ENCODE results near the gene CAMK1G. TPM values are rescaled to one million over a fixed set of nuclear protein-coding genes. Genes with fewer than 3 reads are reported as not detected.

The CAMK1G gene
- total RNA-seq, 1 experiment from 2014 or later: 0.45 TPM

DNA sequence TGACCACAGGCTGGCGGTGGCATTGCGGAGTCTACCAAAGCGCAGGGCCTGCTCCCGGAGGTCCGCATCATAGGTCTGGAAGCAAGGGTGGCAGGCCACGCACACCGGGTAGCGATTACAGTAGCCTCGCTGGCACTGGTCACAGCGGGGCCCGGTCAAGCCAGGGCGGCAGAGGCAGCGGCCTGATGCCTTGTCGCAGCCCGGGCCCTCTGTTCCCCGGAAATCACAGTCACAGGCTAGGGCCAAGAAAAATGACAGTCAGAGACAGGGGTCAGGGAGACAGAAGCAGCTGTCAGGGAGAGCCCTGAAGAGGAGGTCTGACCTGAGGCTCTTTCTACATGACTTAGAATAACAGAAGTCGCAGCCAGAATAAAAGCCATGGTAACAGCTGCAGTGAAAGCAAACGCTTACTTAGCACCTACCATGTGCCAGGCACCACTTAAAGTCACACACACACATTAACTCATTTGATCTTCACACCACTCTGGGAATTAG, 42.3 kb downstream of the CAMK1G start:
- no peaks in the 10 kb centered on the region for H3K36me3 ChIP-seq (replicated peaks; ENCODE audit: control insufficient read depth, insufficient read depth, low read length)
- no peak for DNase-seq
- no peak overlapping the region for H3K4me3 ChIP-seq (ENCODE audit: insufficient read depth, low read depth, low read length)
- H3K27me3 ChIP-seq (ENCODE audit: control insufficient read depth, insufficient read depth, low read length): no peaks in the 10 kb centered on the region; the same call in 1 of the 2 replicates

DNA sequence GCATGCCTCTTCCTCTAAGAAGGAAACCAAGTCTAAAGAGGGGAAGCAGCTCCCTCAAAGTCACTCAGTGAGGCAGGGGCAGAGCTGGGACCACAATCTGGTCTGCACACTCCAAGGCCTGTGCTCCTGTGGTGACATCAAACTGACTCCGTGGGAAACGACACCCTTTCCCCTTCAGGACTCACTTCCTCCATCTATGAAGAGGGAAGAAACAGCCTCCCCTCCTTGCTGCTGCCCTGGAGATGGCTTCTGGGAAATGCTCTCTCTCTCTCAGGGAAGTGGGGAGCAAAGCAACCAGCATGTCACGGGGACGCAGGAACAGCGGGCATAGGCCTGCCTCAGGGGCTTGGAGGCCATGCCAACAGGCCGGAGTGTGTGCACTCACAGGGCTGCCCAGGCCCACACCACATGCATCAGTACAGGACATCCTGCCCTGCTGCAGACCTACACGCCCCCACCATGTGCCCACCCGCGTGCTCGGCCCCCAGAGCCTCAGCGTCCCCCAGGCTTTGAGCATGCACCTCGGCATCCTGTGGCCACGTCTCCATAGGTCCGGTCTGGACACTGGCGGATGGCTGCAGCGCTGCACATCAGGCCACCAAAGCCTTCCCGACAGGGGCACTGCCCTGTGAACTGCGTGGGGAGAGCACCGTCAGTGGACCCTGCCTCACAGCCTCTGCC, 43.0 kb downstream of the CAMK1G start:
- Histone ChIP-seq H3K4me3 (ENCODE audit: insufficient read depth, low read depth, low read length) (no peak overlapping the region), H3K36me3 (replicated peaks; ENCODE audit: control insufficient read depth, insufficient read depth, low read length) (no peaks in the 10 kb centered on the region), H3K27me3 (ENCODE audit: control insufficient read depth, insufficient read depth, low read length) (no peaks in the 10 kb centered on the region; the same call in 1 of the 2 replicates)
- no peak for DNase-seq

DNA sequence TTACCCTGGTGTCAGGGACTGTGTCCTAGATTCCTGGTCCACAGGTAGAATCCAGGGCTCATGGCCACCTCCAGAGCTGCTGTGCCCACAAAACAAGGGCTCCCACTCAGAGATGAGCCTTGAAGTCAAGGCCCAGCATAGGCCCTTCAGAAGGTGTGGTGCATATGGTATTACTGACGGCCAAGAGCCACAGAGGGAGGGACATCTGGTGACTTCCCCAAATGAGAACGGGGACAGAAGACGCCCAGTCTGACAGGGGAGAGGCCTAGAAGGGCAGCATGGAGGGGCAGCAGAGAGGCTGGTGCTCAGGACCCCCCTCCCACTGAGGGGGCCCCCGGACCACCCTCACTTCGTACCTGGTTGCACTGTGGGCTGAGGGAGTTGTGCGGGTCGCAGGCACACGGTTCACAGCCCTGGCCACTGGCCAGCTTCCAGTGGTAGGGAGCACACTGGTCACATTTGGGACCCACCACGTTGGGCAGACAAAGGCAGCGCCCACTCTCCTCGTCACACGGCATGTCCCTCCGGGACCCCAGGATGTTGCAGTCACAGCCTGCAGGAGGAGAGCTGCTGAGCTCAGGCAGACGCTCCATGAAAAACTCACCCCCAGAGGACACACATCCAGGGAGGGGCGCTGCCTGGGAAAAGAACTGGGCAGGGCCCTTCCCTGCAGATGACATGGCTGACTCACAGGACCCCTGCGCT, 43.7 kb downstream of the CAMK1G start:
- no peak for DNase-seq
- Histone ChIP-seq H3K4me3 (ENCODE audit: insufficient read depth, low read depth, low read length) (no peak overlapping the region), H3K27me3 (ENCODE audit: control insufficient read depth, insufficient read depth, low read length) (no peaks in the 10 kb centered on the region; the same call in 1 of the 2 replicates), H3K36me3 (replicated peaks; ENCODE audit: control insufficient read depth, insufficient read depth, low read length) (no peaks in the 10 kb centered on the region)

GRCh38 chr1:209627732-209628196, 44.2 kb downstream of the CAMK1G start:
- no peaks in the 10 kb centered on the region for H3K36me3 ChIP-seq (replicated peaks; ENCODE audit: control insufficient read depth, insufficient read depth, low read length)
- no peak overlapping the region for H3K4me3 ChIP-seq (ENCODE audit: insufficient read depth, low read depth, low read length)
- H3K27me3 ChIP-seq (ENCODE audit: control insufficient read depth, insufficient read depth, low read length): no peaks in the 10 kb centered on the region; the same call in 1 of the 2 replicates
- peak; percentile 95 for DNase-seq

DNA sequence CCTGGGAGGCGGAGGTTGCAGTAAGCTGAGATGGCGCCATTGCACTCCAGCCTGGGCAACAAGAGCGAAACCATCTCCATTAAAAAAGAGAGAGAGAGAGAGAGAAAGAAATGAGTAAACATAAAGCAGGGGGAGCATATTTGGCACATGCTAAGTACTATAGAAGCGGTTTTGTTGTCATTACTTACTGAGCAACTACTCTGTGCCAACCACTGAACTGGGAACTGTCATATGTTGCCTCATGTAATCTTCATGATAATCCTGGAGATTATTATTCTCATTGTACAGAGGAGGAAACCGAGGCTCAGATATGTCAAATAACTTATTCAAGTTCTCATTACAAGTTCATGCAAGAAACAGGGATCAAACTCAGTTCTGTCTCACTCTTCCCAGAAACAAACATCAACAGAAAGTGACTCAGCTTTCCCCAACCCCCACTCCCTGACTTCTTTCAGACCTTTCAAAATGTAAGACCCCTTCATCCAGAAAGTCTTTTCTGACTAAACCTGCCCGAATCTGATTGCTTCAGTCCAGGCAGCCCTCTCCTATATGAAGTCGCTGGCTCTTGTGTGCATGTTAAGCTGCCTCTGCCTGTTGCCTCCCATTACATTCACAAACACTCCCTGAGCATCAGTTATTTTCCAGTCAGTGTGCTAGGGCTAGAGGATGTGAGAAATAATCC, 45.2 kb downstream of the CAMK1G start:
- DNase-seq: no peak
- H3K27me3 ChIP-seq (ENCODE audit: control insufficient read depth, insufficient read depth, low read length): no peaks in the 10 kb centered on the region; the same call in 1 of the 2 replicates
- H3K36me3 ChIP-seq (replicated peaks; ENCODE audit: control insufficient read depth, insufficient read depth, low read length): no peaks in the 10 kb centered on the region
- no peak overlapping the region for H3K4me3 ChIP-seq (ENCODE audit: insufficient read depth, low read depth, low read length)

GRCh38 chr1:209629621-209630382, 46.3 kb downstream of the CAMK1G start:
- DNase-seq: no peak
- Histone ChIP-seq H3K27me3 (ENCODE audit: control insufficient read depth, insufficient read depth, low read length) (no peaks in the 10 kb centered on the region; the same call in 1 of the 2 replicates), H3K36me3 (replicated peaks; ENCODE audit: control insufficient read depth, insufficient read depth, low read length) (no peaks in the 10 kb centered on the region), H3K4me3 (ENCODE audit: insufficient read depth, low read depth, low read length) (no peak overlapping the region)

- no peak overlapping the region for H3K4me3 ChIP-seq (ENCODE audit: insufficient read depth, low read depth, low read length)
- H3K36me3 ChIP-seq (replicated peaks; ENCODE audit: control insufficient read depth, insufficient read depth, low read length): no peaks in the 10 kb centered on the region
- DNase-seq: peak; percentile 82
- no peaks in the 10 kb centered on the region; the same call in 1 of the 2 replicates for H3K27me3 ChIP-seq (ENCODE audit: control insufficient read depth, insufficient read depth, low read length)
Observed at GRCh38 chr1:209630383-209631225, 47.1 kb downstream of the CAMK1G start.

DNA sequence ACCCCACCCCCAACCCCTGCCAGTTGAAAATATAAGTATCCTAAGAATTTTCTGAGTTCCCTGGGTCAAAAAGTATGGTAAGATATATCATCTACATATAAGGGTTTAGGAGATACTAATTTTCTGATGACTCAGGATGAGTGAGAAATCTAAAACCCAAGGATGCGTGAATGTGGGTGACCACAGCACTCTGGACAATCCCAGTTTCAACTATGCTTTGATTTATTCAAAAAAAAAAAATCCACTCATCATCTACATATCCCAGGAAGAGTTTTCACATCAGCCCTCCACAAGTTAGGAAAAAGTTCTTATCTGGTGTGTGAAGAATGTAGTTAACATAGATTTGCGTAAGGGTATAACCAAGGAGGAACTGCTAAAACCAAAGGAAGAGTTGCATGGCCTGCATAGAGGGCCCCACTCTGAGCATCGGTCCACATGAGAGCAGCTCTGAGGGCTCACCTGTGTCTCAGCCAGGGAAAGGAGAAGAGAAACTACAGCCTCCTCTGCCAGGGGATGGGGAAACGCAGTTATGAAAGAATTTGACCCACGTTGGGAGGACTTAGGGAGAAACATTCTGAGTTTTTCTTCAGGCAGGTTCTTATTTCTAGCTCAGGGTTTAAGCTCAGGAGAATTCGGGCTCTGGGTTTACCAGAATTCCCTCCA, 50.0 kb downstream of the CAMK1G start:
- Histone ChIP-seq H3K36me3 (replicated peaks; ENCODE audit: control insufficient read depth, insufficient read depth, low read length) (no peaks in the 10 kb centered on the region), H3K4me3 (ENCODE audit: insufficient read depth, low read depth, low read length) (no peak overlapping the region), H3K27me3 (ENCODE audit: control insufficient read depth, insufficient read depth, low read length) (no peaks in the 10 kb centered on the region; the same call in 1 of the 2 replicates)
- no peak for DNase-seq

DNA sequence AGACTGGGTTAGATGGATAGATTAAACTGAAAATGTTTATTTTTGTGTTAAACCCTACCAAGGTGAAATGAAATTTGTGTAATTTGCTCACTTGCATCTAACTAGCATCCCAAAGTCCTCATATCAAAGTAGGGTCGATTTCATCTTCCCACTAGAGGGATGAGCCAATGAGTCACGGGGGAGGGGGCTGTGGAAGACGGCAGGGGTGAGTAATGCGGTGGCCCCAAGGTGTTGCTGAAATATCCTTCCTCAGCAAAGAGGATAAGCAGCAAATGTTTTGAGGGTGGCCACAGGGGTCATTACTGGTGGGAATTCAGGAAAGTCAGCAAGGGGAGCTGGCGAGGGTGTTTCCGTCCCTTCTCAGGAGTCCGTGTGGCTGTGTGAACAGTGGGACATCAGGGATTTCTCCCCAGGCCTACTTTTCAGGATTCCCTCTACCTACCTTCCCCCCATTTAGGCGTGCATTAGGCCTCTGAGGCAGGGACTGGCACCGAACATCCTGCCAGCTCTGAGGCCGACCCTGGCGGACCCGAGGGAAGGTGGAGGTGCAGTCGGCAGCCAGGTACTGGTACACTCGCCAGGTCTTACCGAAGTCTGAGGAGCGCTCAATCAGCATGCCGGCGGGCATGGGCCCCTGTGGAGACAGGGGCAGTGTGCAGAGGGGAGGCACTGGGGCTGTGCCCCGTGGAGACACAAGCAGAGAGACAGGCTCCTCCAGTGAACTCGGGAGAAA, 50.7 kb downstream of the CAMK1G start:
- Histone ChIP-seq H3K36me3 (replicated peaks; ENCODE audit: control insufficient read depth, insufficient read depth, low read length) (no peaks in the 10 kb centered on the region), H3K4me3 (ENCODE audit: insufficient read depth, low read depth, low read length) (no peak overlapping the region), H3K27me3 (ENCODE audit: control insufficient read depth, insufficient read depth, low read length) (no peaks in the 10 kb centered on the region; the same call in 1 of the 2 replicates)
- no peak for DNase-seq

DNA sequence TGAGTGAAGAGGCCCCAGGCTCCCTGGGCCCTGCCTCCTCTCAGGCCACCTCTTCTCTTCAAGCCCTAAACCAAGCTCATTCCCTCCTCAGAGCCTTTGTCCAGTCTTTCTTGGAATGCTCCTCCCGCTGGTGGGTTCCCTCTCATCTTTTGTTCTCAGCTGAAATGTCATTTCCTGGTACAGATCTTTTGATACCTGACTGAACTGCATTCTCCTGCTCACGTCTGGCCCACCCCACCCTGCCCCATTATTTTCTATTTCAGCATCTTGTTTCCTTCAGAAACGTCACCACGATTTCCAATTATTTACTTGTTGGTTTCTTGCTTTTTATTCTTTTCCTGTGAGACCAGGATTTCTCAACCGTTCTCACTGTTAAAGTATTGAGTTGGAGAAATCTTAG, 52.3 kb downstream of the CAMK1G start:
- no peak for DNase-seq
- H3K4me3 ChIP-seq (ENCODE audit: insufficient read depth, low read depth, low read length): no peak overlapping the region
- H3K27me3 ChIP-seq (ENCODE audit: control insufficient read depth, insufficient read depth, low read length): no peaks in the 10 kb centered on the region; the same call in 1 of the 2 replicates
- H3K36me3 ChIP-seq (replicated peaks; ENCODE audit: control insufficient read depth, insufficient read depth, low read length): no peaks in the 10 kb centered on the region

- Histone ChIP-seq H3K27me3 (ENCODE audit: control insufficient read depth, insufficient read depth, low read length) (no peaks in the 10 kb centered on the region), H3K4me3 (ENCODE audit: insufficient read depth, low read depth, low read length) (no peak overlapping the region), H3K36me3 (replicated peaks; ENCODE audit: control insufficient read depth, insufficient read depth, low read length) (no peaks in the 10 kb centered on the region)
- no peak for DNase-seq
Observed at GRCh38 chr1:209641832-209642172, 58.3 kb downstream of the CAMK1G start.

DNA sequence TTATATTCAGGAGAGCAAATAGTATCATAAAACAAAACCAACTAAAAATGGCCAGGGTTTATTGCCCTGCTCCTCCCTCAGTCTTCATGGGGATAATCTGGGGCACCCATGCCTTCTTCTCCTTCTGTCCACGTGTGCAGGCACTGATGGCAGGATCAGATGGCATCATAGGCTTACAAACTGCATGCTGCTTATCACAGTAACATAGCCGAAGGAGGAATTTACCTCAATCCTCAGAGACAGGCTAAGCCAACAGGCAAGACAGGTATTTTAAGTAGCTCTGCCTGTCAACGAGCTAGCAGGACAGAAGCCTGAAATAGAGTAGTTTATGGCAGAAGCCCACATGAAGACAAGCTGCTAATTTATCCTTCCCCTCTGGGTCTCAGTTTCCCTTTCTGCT, 59.3 kb downstream of the CAMK1G start:
- Histone ChIP-seq H3K4me3 (ENCODE audit: insufficient read depth, low read depth, low read length) (no peak overlapping the region), H3K36me3 (replicated peaks; ENCODE audit: control insufficient read depth, insufficient read depth, low read length) (no peaks in the 10 kb centered on the region), H3K27me3 (ENCODE audit: control insufficient read depth, insufficient read depth, low read length) (no peaks in the 10 kb centered on the region)
- no peak for DNase-seq

All from H7 (cell line).